HG02763 (cell line): Measurements from ENCODE around the gene YOD1.

Source experiments
- ATAC-seq: cut with Tn5 transposase; IDR thresholded peaks from one replicate; pipeline ENCODE4 v1.9.1; 2021; ENCODE audit warnings: mild to moderate bottlenecking, moderate library complexity; ENCODE audit not compliant: unreplicated experiment

Gene YOD1

DNA sequence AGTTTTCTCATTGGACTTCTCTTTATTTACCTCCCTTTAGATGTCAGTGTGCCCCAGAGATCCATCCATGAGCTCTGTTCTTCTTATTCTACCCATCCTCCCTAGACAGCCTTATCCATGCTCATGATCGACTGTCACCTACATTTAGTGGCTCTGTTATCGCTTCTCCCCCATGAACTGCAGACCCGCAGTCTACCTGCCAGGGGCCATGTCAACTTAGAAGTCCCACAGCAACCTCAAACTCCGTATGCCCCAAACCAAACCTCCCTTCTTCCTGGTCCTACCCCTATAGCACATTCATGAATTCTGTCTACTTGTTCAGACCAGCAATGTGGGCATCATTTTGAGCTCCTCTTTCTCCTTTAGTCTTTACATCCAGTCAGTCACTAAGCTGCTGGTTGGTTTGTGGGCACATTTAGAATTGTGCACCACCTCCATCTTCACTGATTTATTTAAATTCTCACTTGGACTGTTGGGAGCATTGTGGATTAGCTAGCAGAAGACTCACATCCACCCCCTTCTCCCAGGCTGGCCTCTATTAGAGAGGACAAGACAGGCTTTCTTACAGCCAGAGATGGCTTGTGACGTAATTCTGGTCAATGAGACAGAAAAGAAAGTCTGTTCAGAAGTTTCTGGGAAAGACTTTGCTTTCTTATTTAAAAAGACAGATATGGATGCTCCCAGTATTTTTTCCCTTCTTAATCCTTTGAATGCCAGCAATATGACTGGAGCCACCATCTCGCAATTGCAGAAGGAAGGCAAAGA is 37.5 kb downstream of the YOD1 start:
- no peak for ATAC-seq

DNA sequence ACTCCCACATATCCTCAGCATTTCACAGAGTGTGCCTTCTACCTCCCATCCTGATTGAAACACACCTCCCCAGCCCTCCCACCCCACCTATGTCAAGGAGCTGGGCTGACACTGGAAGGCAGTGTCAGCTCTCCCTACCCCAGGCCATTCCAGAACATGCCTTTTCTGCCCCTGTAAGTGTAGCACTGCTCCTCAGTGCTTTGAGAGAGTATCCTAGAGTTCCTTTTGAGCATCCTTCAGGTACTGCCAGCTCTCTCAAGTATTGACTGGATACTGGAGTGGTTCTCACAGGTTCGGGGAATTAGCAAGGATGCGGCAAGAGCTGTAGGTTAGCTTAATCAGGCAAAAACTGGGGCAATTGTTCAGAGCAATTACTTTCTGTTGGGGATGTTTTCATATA is 40.3 kb downstream of the YOD1 start:
- ATAC-seq: no peak

DNA sequence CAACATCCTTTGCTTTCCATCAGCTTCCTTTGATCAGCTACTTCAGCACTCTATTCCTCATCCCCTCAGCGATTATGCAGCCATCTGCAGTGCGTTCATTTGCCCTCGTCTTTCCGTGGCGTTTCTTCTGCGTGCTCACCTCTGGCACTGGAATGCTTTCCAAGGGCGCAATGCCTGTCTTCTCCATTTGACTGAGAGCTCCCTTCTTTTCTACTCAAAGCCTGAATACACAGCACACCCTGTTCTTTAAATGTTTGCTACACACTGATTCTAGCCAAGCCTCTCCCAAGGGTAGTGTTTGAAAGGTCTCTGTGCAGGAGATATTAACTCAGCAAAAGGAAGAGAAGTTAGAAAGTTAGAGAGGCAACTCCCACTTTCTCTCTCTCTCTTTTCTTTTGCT is 41.1 kb downstream of the YOD1 start:
- no peak for ATAC-seq

DNA sequence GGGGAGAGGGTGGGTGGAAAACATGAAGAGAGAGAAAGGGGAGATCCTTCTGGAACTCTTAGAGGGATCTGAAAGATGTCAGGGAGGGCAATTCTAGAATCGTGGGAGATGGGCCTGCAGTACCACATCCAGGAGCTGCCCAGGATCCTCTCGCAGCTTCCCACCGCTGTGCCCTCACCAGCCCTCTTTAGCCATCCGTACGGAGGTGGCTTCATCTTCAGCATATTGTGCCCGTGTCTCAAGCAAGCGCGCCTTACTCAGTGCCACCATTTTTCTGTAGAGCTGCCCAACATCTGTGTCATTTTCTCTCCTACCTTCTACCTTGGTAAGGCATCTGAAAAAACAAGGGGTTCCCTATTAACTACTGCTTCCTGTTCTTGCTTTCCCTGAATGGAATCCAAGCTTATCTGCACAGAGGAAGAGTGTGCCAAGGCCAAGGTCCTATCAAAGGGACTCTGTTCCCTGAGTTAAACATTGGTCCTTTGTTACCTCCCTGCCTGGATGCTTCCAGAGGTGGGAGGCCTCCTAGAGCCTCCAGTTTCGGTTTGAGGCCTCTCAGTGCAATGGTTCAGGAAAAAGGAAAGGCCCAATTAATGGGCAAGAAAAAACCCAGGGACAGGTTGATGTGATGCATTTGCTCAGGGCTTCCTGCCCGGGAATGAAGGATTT is 41.7 kb downstream of the YOD1 start:
- ATAC-seq: no peak

DNA sequence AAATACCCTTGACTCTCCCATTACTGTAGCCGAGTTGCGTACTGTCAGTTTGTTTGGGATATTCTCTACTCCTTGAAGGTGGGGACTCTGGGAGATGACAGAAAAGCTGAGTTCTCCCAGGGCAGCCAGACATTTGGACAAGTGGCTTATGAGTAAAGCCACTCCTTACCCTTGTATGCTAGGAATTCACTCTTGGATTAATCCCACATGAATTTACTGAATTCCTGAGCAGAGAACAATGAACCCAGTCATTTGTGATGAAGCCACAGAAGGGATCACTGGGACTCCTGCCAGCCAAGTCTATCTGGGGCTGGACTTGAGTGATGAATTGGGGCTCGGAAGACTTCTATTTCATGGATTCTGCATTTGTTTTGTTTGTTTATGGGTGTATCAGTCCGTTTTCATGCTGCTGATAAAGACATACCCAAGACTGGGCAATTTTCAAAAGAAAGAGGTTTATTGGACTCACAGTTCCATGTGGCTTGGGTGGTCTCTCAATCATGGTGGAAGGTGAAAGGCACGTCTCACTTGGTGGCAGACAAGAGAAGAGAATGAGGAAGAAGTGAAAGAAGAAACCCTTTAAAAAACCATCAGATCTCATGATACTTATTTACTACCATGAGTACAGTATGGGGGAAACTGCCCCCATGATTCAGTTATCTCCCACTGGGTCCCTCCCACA is 43.5 kb downstream of the YOD1 start:
- ATAC-seq: no peak

DNA sequence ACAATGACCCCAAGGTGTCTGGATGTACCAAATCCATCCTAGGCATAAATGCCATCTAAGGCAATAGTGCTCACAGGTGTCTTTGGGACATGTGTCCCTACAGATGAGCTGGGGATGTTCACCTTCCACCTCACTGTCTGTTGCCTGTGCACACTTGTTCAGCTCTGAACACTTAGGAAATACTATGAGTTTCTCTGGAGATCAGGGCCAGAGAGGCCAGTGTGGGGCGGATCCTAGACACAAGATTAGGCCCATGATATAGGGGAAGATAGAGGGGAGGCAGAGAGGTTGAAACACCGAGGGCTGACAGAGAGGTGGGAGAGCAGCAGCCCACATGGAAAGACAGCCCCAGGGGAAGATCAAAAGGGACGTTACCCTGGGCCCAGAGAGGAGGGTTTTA is 44.1 kb downstream of the YOD1 start:
- no peak for ATAC-seq

DNA sequence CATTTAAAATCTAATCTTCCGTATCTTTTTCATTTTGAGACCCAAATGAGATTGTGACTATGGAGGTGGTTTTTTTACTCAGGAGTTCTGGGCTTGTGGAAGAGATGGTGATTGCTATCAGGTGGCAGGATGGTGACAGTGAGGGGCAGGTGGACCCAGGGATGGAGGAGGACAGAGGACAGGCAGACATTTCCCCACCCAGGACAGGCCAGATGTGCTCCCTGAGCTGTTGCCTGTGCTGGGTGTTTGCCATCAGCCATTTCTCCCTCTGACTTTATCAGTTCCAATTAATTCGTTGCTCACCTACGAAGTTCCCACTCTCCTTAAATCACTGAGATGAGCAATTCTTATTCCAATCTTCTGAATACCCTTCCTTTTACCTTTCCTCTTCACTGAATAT is 44.9 kb downstream of the YOD1 start:
- ATAC-seq: no peak

DNA sequence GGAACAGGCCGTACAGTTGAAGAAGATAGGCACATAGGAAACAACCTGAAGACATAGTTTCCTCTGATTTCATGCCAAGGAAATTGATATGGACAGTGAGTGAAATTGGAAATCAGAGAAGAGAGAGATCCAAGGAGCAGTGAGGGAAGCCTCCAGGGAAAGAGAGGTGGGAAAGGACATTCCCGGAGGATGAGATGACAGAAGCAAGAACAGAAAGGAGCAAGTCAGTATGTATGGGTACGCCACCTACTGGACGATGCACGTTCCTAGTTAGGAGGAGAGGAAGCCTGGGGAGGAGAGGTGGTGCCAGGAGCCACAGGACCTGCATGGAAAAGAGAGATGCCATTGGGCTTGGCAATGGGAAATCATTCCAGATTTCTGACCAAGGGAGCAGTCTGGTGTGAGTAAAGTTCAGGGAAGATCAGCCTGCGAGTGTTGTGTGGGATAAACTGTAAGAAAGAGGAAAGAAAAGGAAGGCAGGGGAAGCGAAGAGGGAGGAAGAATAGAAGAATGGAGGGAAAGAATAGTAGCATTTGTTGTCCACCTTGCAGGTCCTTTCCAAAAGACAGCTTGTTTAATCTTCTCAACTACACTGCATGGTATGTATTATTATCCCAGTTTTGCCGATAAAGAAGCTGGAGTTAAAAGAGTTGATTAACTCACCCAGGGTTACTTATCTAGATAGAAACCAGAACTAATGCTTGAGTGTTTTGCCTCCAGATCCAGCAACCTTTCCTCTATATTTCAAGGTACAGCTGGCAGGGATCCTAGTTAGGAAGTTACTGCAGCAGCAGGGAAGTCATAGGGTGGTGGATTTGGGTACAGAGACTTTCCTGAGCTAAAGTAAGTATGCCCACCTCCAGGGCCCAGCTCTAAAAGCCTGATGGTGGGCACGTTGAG is 45.8 kb downstream of the YOD1 start:
- ATAC-seq: no peak

DNA sequence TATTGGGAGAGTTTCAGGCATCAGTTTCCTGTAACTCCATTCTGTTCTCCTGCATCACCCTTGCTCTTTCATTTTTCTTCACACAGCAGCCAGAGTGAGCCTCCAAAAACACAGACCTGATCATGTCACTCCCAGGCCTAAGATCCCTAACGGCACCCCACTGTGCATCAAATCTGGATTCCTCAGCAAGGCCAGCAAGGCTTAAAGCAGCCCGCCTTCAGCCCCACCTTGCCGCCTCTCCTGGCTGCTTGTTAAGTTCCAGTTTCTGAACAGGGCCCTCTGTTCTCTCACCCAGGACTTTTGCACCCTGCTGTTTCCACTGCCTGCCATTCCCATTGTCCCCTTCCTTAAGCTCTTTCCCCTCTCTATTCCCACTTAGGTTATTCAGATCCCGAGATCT is 47.8 kb downstream of the YOD1 start:
- no peak for ATAC-seq

DNA sequence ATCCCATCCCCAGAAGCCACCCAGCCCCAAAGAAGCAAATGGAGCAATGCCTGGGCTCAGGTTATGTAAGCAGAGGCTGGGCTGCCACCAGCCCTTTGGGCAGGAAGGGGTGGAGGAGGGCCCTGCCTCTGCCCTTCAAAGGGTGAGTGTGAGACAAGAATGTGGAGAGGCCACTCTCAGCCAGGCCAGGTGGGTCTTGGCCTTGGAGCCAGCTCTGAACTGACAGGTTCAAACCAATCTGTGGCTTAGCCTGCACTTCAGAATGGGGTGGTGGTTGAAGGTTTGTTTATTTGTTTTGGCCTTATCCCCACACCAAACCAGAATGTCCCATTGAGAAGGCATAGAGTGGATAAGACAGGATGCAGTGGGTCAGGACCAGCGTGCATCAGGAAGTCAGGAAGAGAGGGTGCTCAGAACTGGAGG is 48.3 kb downstream of the YOD1 start:
- ATAC-seq: no peak

DNA sequence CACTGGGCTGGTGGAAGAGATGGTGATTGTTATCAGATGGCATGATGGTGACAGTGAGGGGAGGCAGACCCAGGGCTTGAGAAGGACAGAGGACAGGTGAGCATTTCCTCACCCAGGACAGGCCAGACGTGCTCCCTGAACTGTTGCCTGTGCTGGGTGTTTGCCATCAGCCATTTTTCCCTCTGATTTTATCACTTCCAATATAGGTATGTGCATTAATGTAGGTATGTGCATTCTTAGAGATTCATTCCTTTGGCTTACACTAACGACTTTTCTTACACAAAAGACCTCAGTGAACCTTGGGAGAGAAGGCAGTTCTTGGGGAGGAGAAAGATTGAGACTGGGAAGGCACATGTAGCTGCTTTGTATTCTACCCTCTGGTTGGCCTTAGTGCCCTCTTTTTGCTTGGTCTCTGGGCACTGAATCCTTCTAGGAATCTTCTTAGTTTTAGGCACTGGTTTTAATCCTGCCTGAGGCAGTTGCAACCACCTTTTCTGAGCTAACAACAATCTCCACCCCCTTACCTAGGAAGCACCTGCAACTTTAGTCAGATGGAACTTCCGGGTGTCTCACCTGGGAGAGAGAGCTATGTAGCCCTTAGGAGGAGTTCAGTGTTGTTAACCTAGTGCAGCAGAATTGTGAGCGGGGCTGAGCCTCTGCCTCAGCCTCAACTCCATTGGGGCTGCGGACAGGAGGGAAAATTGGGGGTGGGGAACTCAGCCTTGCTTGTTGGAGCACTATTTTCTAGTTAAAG is 49.3 kb downstream of the YOD1 start:
- ATAC-seq: no peak

DNA sequence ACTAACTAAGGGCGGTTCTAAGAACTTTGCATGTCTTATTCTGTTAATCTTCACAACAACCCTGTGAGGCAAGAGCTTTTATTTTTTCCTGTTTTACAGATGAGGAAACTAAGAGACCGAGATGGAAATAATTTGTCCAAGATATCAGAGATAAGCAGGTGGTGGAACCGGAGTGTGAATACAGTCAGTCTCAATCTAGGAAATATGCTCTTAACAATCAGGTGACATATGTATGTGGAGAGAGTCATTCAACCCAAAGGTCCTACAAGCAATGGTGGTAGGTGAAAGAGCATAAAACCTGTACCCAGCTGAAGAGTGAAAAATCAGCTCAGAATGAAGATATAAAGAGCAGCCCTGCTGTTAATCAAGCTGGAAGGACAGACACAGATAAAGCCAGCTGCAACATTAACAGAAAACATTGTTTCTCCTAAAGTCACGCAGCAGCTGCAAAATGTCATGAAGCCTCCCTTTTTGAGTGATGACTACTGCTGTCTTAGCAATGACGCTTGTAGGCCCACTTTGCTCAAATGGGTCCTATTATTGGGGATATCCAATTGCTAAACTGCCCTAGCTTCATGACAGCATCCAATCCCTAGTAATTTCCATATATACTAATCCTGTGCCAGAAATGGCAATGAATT is 50.2 kb downstream of the YOD1 start:
- no peak for ATAC-seq

DNA sequence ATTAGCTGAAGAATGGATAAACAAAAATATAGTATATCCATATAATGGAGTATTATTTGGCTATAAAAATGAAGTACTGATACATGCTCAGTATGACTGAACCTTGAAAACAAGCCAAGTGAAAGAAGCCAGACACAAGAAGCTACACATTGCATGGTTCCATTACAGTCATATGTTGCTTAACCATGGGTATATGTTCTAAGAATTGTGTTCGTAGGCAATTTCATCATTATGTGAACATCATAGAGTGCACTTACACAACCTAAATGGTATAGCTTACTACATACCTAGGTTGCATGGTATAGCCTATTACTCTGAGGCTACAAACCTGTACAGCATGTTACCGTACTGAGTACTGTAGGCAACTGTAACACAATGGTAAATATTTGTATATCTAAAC is 52.2 kb downstream of the YOD1 start:
- ATAC-seq: no peak
